Endothelial cell of umbilical vein (primary cell): ENCODE data around the gene TMEM106A. TPM values are rescaled to one million over a fixed set of nuclear protein-coding genes. Genes with fewer than 3 reads are reported as not detected.
"Not testable (repeated sequence)": the region's sequence is repeated elsewhere in the genome, so short reads cannot be mapped to it uniquely, and the experiment has no call there.

ENCODE experiments used
- BruUV-seq: library from RNA; stranded (reverse); fragments of 400-500 nt; replicated peaks from 2 replicates; lab custom pipeline; 2021; lab: Mats Ljungman, UMichigan
- CTCF ChIA-PET: fragments of 300-600, 350-600 bp; sonication (Branson Sonifier 250); formaldehyde crosslinking; loops from one replicate; lab custom pipeline; 2021; ENCODE audit warnings: antibody characterized with exemption, inconsistent platforms; lab: Charles Lee
- POLR2A ChIA-PET: fragments of 300-600, 350-600 bp; sonication (Branson Sonifier 250); formaldehyde crosslinking; loops from one replicate; lab custom pipeline; 2021; ENCODE audit warnings: antibody characterized with exemption, inconsistent platforms; lab: Charles Lee
- DNase-seq: peaks from one replicate; pipeline ENCODE4 v3.0.0-alpha.2; 2011; ENCODE audit warnings: low read depth, low spot score
- FAIRE-seq: peaks from 2 replicates; lab custom pipeline; 2011; peaks lifted over from hg19 to GRCh38; lab: Jason Lieb, UNC
- H2AFZ ChIP-seq: 2 replicates; pipeline ENCODE4 v1.6.0; 2012; ENCODE audit warnings: low read depth, low read length, control low read depth, inconsistent platforms
- H3K27ac ChIP-seq: 2 replicates; pipeline ENCODE4 v1.5.1; 2011; ENCODE audit warnings: low read depth, mild to moderate bottlenecking, control low read depth, low read length, moderate library complexity; ENCODE audit not compliant: insufficient read depth
- H3K27me3 ChIP-seq, 2 experiments: 2 replicates each; pipeline versions ENCODE4 v1.6.0 to v1.6.1; 2011; ENCODE audit warnings: low read length in 2 of 2, mixed read lengths in 1 of 2; ENCODE audit not compliant: control insufficient read depth in 2 of 2, insufficient read depth in 2 of 2
- H3K36me3 ChIP-seq, 2 experiments: 2 replicates in 1 of 2; 3 replicates in 1 of 2; pipeline ENCODE4 v1.5.1; 2011; ENCODE audit warnings: low read length in 2 of 2, mild to moderate bottlenecking in 1 of 2, moderate library complexity in 1 of 2; ENCODE audit not compliant: control insufficient read depth in 2 of 2, insufficient read depth in 2 of 2; ENCODE audit errors: extremely low read depth in 1 of 2
- H3K4me1 ChIP-seq: 3 replicates; pipeline ENCODE4 v1.5.1; 2011; ENCODE audit warnings: mild to moderate bottlenecking, low read length; ENCODE audit not compliant: control insufficient read depth, insufficient read depth; ENCODE audit errors: extremely low read depth
- H3K4me2 ChIP-seq: 2 replicates; pipeline ENCODE4 v1.6.1; 2011; ENCODE audit warnings: low read length, control low read depth, mixed read lengths; ENCODE audit not compliant: insufficient read depth
- H3K4me3 ChIP-seq, 3 experiments: fragments of 200-600 bp in 1 of 3; sonication (generic), shearing (Covaris generic) in 1 of 3; replicated peaks in 1 of 3; 2 replicates each; pipeline ENCODE4 v1.5.1; 2011 to 2016; ENCODE audit warnings: control low read depth in 3 of 3, low read length in 3 of 3, mild to moderate bottlenecking in 2 of 3, inconsistent platforms in 1 of 3, low read depth in 1 of 3, moderate library complexity in 1 of 3; ENCODE audit not compliant: insufficient read depth in 1 of 3
- H3K79me2 ChIP-seq: 2 replicates; pipeline ENCODE4 v1.6.0; 2012; ENCODE audit warnings: low read length, inconsistent platforms; ENCODE audit not compliant: control insufficient read depth, insufficient read depth
- H3K9ac ChIP-seq: replicated peaks from 2 replicates; pipeline ENCODE3; 2011; ENCODE audit warnings: low read length, control low read depth; ENCODE audit not compliant: insufficient read depth; ENCODE audit errors: extremely low read depth
- H3K9me1 ChIP-seq: replicated peaks from 3 replicates; pipeline ENCODE4 v1.6.0; 2011; ENCODE audit warnings: mild to moderate bottlenecking, low read length; ENCODE audit not compliant: control insufficient read depth, insufficient read depth; ENCODE audit errors: extremely low read depth
- H3K9me3 ChIP-seq: replicated peaks from 2 replicates; pipeline ENCODE4 v1.5.1; 2012; ENCODE audit warnings: low read length, inconsistent platforms; ENCODE audit not compliant: control insufficient read depth, insufficient read depth
- H4K20me1 ChIP-seq: replicated peaks from 2 replicates; pipeline ENCODE3; 2011; ENCODE audit warnings: mild to moderate bottlenecking, low read length; ENCODE audit not compliant: control insufficient read depth, insufficient read depth; ENCODE audit errors: extremely low read depth
- dilution Hi-C: fragments of 300-500 bp; cut with MboI; formaldehyde crosslinking; loops from one replicate; pipeline ENCODE4 v1.15.0; 2019; ENCODE audit warnings: low sequenced_read_pairs; ENCODE audit not compliant: extremely low pct_ligation_motif_present
- intact Hi-C: fragments of 100-400 bp; cut with micrococcal nuclease; formaldehyde crosslinking; loops from one replicate; pipeline ENCODE4 v1.10.0; 2022
- polyA plus RNA-seq, 4 experiments: library from polyadenylated mRNA; depleted of rRNA in 3 of 4; stranded (reverse) in 3 of 4; unstranded in 1 of 4; fragments of >200 nt; gene quantifications; 2 replicates each; pipeline versions ENCODE4 v1.2.1 to v1.2.3, GENCODE V29; 2011 to 2012; ENCODE audit warnings: missing spikeins in 1 of 4
- total RNA-seq: library from RNA; stranded (reverse); gene quantifications from 2 replicates; pipeline ENCODE4 v1.2.3, GENCODE V29; 2021

The TMEM106A gene
- total and polyA plus RNA-seq, 2 donors (not counting 3 experiments of a cell fraction or from before 2014, with no cell fraction given), result 12.9 to 14.8 TPM

- H3K4me2 ChIP-seq, H3K9me3 ChIP-seq, H2AFZ ChIP-seq, CTCF ChIA-PET, DNase-seq, H4K20me1 ChIP-seq, H3K79me2 ChIP-seq, FAIRE-seq, H3K27me3 ChIP-seq, intact Hi-C loops, H3K4me1 ChIP-seq, H3K9ac ChIP-seq, dilution Hi-C loops, POLR2A ChIA-PET, H3K27ac ChIP-seq, H3K9me1 ChIP-seq, H3K36me3 ChIP-seq, H3K4me3 ChIP-seq, BruUV-seq: not testable (repeated sequence)
These were observed 27.9 kb downstream of the TMEM106A start for GRCh38 chr17:43239597-43239996.

GRCh38 chr17:43240596-43241352 is 29.1 kb downstream of the TMEM106A start:
- CTCF ChIA-PET, POLR2A ChIA-PET, H3K9me3 ChIP-seq, intact Hi-C loops, H3K79me2 ChIP-seq, H4K20me1 ChIP-seq, H3K4me2 ChIP-seq, H3K4me1 ChIP-seq, H3K4me3 ChIP-seq, H3K27ac ChIP-seq, BruUV-seq, dilution Hi-C loops, H3K36me3 ChIP-seq, FAIRE-seq, H3K9ac ChIP-seq, H3K27me3 ChIP-seq, H3K9me1 ChIP-seq, DNase-seq, H2AFZ ChIP-seq: not testable (repeated sequence)

DNA sequence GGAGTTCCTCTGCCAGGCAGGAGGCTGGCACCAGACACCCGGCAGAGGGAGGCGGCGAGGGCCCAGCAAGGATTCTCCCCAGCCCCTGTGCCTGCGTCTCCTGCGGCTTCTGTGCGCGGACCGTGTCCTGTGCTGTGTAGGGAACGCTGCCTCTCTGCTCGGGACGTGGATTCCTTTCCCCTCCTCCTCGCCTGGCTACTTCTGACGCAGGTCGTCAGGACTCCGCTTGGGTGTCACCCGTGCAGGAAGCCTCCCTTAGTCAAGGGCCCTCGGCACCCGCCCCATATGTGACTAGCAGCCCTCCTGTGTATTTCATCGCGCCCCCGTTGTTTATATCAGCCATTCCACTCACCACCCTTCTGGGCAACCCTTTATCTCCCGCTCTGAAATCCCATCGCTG is 34.8 kb downstream of the TMEM106A start:
- H3K79me2 ChIP-seq, H3K9me1 ChIP-seq, dilution Hi-C loops, H3K4me2 ChIP-seq, H3K4me1 ChIP-seq, CTCF ChIA-PET, H2AFZ ChIP-seq, H3K4me3 ChIP-seq, H3K27me3 ChIP-seq, H3K9me3 ChIP-seq, H3K36me3 ChIP-seq, H3K9ac ChIP-seq, H4K20me1 ChIP-seq, FAIRE-seq, BruUV-seq, H3K27ac ChIP-seq, POLR2A ChIA-PET, DNase-seq, intact Hi-C loops: not testable (repeated sequence)
